HG03108 (cell line): ENCODE results near the gene FOXP1.
"Not testable (repeated sequence)": the region's sequence is repeated elsewhere in the genome, so short reads cannot be mapped to it uniquely, and the experiment has no call there.

Source experiments
- ATAC-seq: cut with Tn5 transposase; IDR thresholded peaks from one replicate; pipeline ENCODE4 v1.9.1; 2021; ENCODE audit warnings: moderate library complexity; ENCODE audit not compliant: unreplicated experiment

FOXP1 gene

GRCh38 chr3:71029770-71030169, 553.8 kb downstream of the FOXP1 start:
- no peak for ATAC-seq

- ATAC-seq, result no peak
These were observed 554.7 kb downstream of the FOXP1 start for GRCh38 chr3:71028802-71029201.

GRCh38 chr3:71028184-71028583, 555.3 kb downstream of the FOXP1 start:
- no peak for ATAC-seq

GRCh38 chr3:71026634-71027578, 556.6 kb downstream of the FOXP1 start:
- ATAC-seq, result no peak

GRCh38 chr3:71025516-71025915, 558.0 kb downstream of the FOXP1 start:
- no peak for ATAC-seq

GRCh38 chr3:71025010-71025409, 558.5 kb downstream of the FOXP1 start:
- ATAC-seq, result no peak

GRCh38 chr3:71022551-71023335, 560.8 kb downstream of the FOXP1 start:
- no peak for ATAC-seq

- ATAC-seq, result no peak
These were observed 564.7 kb downstream of the FOXP1 start for GRCh38 chr3:71018799-71019198.

GRCh38 chr3:71016178-71016845, 567.2 kb downstream of the FOXP1 start:
- no peak for ATAC-seq

GRCh38 chr3:71014616-71015015, 568.9 kb downstream of the FOXP1 start:
- ATAC-seq, result not testable (repeated sequence)

GRCh38 chr3:71012971-71013370, 570.6 kb downstream of the FOXP1 start:
- no peak for ATAC-seq

GRCh38 chr3:71011565-71012287, 571.8 kb downstream of the FOXP1 start:
- peak; percentile 68 for ATAC-seq

GRCh38 chr3:71010726-71011455, 572.6 kb downstream of the FOXP1 start:
- peak; percentile 48 for ATAC-seq

GRCh38 chr3:71008350-71008935, 575.1 kb downstream of the FOXP1 start:
- ATAC-seq, result no peak

GRCh38 chr3:71006810-71007785, 576.4 kb downstream of the FOXP1 start:
- ATAC-seq, result no peak

GRCh38 chr3:71005702-71006321, 577.7 kb downstream of the FOXP1 start:
- ATAC-seq, result no peak

GRCh38 chr3:71003511-71003910, 580.0 kb downstream of the FOXP1 start:
- no peak for ATAC-seq

- ATAC-seq, result no peak
These were observed 581.2 kb downstream of the FOXP1 start for GRCh38 chr3:71002298-71002697.
